ENCODE data around the gene KIF6. TPM values are rescaled to one million over a fixed set of nuclear protein-coding genes. Genes with fewer than 3 reads are reported as not detected.

KIF6 gene
- total RNA-seq, 2 experiments from 2014 or later = not detected

DNA sequence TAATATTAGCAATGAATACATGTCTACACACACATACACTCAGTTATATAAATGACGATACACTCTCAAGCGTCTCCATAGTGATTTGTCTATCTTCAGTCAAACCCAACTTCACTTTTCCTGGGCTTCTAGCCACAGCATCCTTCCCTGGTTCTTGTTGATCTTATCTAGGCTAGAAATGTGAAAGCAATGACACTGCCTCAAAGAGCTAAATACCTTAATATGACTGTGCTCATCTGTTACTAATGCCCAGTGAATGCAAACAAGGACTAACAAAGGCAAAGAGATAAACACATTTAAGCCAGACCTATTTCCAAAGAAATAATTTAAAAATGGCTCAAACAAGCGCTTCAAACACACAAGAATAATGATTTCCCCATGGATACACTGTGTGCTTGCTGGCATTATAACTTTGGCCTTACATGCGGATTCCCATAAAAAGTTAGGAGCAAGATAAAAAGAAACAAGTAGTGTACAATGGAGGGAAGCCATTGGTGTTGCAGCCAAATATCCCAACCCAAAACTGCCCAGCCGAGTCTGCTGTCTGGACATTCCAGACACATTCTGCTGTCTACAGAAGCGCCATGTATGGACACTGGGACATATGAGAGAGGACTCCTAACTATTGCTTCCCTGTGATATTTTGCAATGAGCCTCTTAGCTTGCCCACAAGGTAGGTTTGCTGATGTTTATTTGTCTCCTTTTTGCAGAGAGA is 47.5 kb upstream of the KIF6 start:
- DNase-seq (no peak), ATAC-seq (ENCODE audit: poor library complexity) (no peak)
- Mint-ChIP-seq H3K4me1 (ENCODE audit: low read depth) (no peaks in the 10 kb centered on the region), H3K27ac (no peak overlapping the region), H3K9me3 (no peaks in the 10 kb centered on the region), H3K36me3 (ENCODE audit: low read depth) (no peaks in the 10 kb centered on the region), H3K27me3 (peaks cover 33% of the 10 kb centered on the region), H3K4me3 (no peak overlapping the region)
- no peak for TF ChIP-seq CTCF (IDR thresholded peaks at IDR 0.05)
- peaks cover 0 to 7% of the 10 kb centered on the region in 2 experiments for H3K27me3 ChIP-seq (ENCODE audit: control insufficient read depth in 1 of 2, insufficient read depth in 2 of 2, low read length in 2 of 2)
- no peaks in the 10 kb centered on the region for H3K4me1 ChIP-seq (ENCODE audit: insufficient read depth, low read length)
- peaks cover 0 to 3% of the 10 kb centered on the region in 2 experiments for H3K9me3 ChIP-seq (ENCODE audit: control insufficient read depth in 1 of 2, insufficient read depth in 1 of 2, low read length in 2 of 2)
- intact Hi-C loops (cut with DNase I, micrococcal nuclease) = no loop called here
- no peaks in the 10 kb centered on the region for H3K36me3 ChIP-seq (ENCODE audit: insufficient read depth, low read length)
- no peak overlapping the region for H3K27ac ChIP-seq (ENCODE audit: low read depth in 1 of 2, low read length in 2 of 2)
- H3K4me3 ChIP-seq (ENCODE audit: low read length) = no peak overlapping the region
- ChIA-PET CTCF (no interaction called here), POLR2A (no interaction called here)

DNA sequence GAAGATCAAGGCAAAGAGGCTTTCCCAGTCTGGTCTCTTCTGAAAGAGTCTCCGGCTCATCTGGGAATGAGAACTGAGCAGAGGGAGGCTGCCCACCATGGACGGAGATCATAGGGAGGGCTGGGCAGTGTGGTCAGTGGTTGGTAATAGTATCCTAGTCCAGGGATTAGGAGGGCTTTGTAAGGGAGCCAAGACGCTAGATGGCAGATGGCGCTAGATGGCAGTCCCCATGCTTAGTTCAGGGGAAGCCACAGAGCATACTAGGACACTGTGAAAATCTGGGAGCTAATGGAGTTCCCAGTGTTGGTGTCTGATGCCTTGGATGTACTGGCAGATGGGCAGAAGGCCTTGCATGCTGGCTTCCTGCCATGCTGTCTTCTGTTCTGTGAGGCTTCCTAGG is 45.2 kb upstream of the KIF6 start:
- DNase-seq (no peak), ATAC-seq (ENCODE audit: poor library complexity) (no peak)
- TF ChIP-seq CTCF (IDR thresholded peaks at IDR 0.05) = no peak
- Mint-ChIP-seq H3K36me3 (ENCODE audit: low read depth) (no peaks in the 10 kb centered on the region), H3K4me3 (no peak overlapping the region), H3K9me3 (peaks cover 2% of the 10 kb centered on the region), H3K27ac (no peak overlapping the region), H3K27me3 (peaks cover 48% of the 10 kb centered on the region), H3K4me1 (ENCODE audit: low read depth) (no peaks in the 10 kb centered on the region)
- CTCF ChIA-PET = no interaction called here
- Histone ChIP-seq H3K4me1 (ENCODE audit: insufficient read depth, low read length) (no peaks in the 10 kb centered on the region), H3K36me3 (ENCODE audit: insufficient read depth, low read length) (no peaks in the 10 kb centered on the region), H3K9me3 (ENCODE audit: control insufficient read depth in 1 of 2, insufficient read depth in 1 of 2, low read length in 2 of 2) (peaks cover 0 to 3% of the 10 kb centered on the region in 2 experiments), H3K27me3 (ENCODE audit: control insufficient read depth in 1 of 2, insufficient read depth in 2 of 2, low read length in 2 of 2) (peaks cover 0 to 7% of the 10 kb centered on the region in 2 experiments), H3K4me3 (ENCODE audit: low read length) (no peak overlapping the region), H3K27ac (ENCODE audit: low read depth in 1 of 2, low read length in 2 of 2) (no peak overlapping the region)
- POLR2A ChIA-PET = no interaction called here
- intact Hi-C loops (cut with DNase I, micrococcal nuclease) = no loop called here

- Mint-ChIP-seq H3K4me1 (ENCODE audit: low read depth) (no peaks in the 10 kb centered on the region), H3K4me3 (no peak overlapping the region)
These were observed 43.8 kb upstream of the KIF6 start for GRCh38 chr6:39769012-39769411.

More at GRCh38 chr6:39769012-39769411, 43.8 kb upstream of the KIF6 start:
- H3K36me3 ChIP-seq (ENCODE audit: insufficient read depth, low read length) = no peaks in the 10 kb centered on the region
- DNase-seq (no peak), ATAC-seq (ENCODE audit: poor library complexity) (no peak)
- intact Hi-C loops (cut with DNase I, micrococcal nuclease) = no loop called here
- Mint-ChIP-seq H3K27me3 (peaks cover 61% of the 10 kb centered on the region), H3K9me3 (peaks cover 2% of the 10 kb centered on the region), H3K36me3 (ENCODE audit: low read depth) (no peaks in the 10 kb centered on the region), H3K27ac (no peak overlapping the region)
- H3K4me3 ChIP-seq (ENCODE audit: low read length) = no peak overlapping the region
- H3K27me3 ChIP-seq (ENCODE audit: control insufficient read depth in 1 of 2, insufficient read depth in 2 of 2, low read length in 2 of 2) = peaks cover 0 to 7% of the 10 kb centered on the region in 2 experiments
- CTCF ChIA-PET = no interaction called here
- H3K4me1 ChIP-seq (ENCODE audit: insufficient read depth, low read length) = no peaks in the 10 kb centered on the region
- no peak overlapping the region for H3K27ac ChIP-seq (ENCODE audit: low read depth in 1 of 2, low read length in 2 of 2)
- no peak for TF ChIP-seq CTCF (IDR thresholded peaks at IDR 0.05)
- no peaks in the 10 kb centered on the region for H3K9me3 ChIP-seq (ENCODE audit: control insufficient read depth in 1 of 2, insufficient read depth in 1 of 2, low read length in 2 of 2)
- POLR2A ChIA-PET = interaction anchor here (0.7 kb wide), 1 partner anchor 1005 kb away, joined by 3 read pairs; no protein-coding TSS in a partner anchor
